ENCODE data around the gene IGFBP3.

GRCh38 chr7:45880433-45880860, 40.6 kb downstream of the IGFBP3 start:
- TF ChIP-seq CTCF (conservative IDR thresholded peaks at IDR 0.05 in 1 of 2, IDR thresholded peaks at IDR 0.05 in 1 of 2; ENCODE audit: low read depth in 1 of 2, low read length in 2 of 2), result no peak
- TF ChIP-seq EZH2 (IDR thresholded peaks at IDR 0.05; ENCODE audit: low read length, missing control alignments), result no peak
